Astrocyte of the spinal cord (primary cell): ENCODE measurements around the gene C4B.
"Not testable (repeated sequence)": the region's sequence is repeated elsewhere in the genome, so short reads cannot be mapped to it uniquely, and the experiment has no call there.

Experiments
- DNase-seq: peaks from one replicate; pipeline ENCODE4 v3.0.0; 2011; ENCODE audit warnings: low read depth, low spot score
- H3K4me3 ChIP-seq: 2 replicates; pipeline ENCODE4 v1.5.1; 2011; ENCODE audit warnings: low read depth, mild to moderate bottlenecking, low read length, moderate library complexity
- CTCF ChIP-seq: IDR thresholded peaks from 2 replicates; pipeline ENCODE4 v1.5.1; 2012; ENCODE audit warnings: low read depth, mild to moderate bottlenecking, low read length, inconsistent platforms
- in situ Hi-C: cut with HindIII; loops from 2 replicates; pipeline ENCODE4 v1.10.0; 2017; ENCODE audit warnings: low sequenced_read_pairs

C4B gene

GRCh38 chr6:32014547-32014946 lies at the start of gene C4B:
Gene C4B (plus strand): TSS chr6:32014795. CDS start chr6:32014846, 51 bp downstream.
- DNase-seq, in situ Hi-C loops, H3K4me3 ChIP-seq: not testable (repeated sequence)

GRCh38 chr6:31965700-31966099 lies 48.9 kb upstream of the C4B start:
- H3K4me3 ChIP-seq, result no peak overlapping the region
- DNase-seq, result no peak
- TF ChIP-seq CTCF, result no peak
- in situ Hi-C loops, result no loop called here

- no peak for DNase-seq
- in situ Hi-C loops, result no loop called here
- no peak for TF ChIP-seq CTCF
Measured at GRCh38 chr6:31966506-31966905, 48.1 kb upstream of the C4B start.

GRCh38 chr6:31966997-31967925 lies 47.3 kb upstream of the C4B start:
- no peak for DNase-seq
- in situ Hi-C loops, result no loop called here
- no peak overlapping the region for H3K4me3 ChIP-seq
- no peak for TF ChIP-seq CTCF

More at GRCh38 chr6:31966506-31966905, 48.1 kb upstream of the C4B start:
- H3K4me3 ChIP-seq, result no peak overlapping the region

GRCh38 chr6:31967926-31968320 lies 46.7 kb upstream of the C4B start:
- no peak overlapping the region for H3K4me3 ChIP-seq
- DNase-seq, result no peak
- in situ Hi-C loops, result no loop called here
- no peak for TF ChIP-seq CTCF

GRCh38 chr6:31968326-31968725 lies 46.3 kb upstream of the C4B start:
- in situ Hi-C loops, result no loop called here
- TF ChIP-seq CTCF, result no peak
- DNase-seq, result no peak
- H3K4me3 ChIP-seq, result no peak overlapping the region
